Brain pericyte (primary cell): ENCODE measurements around the gene SP4.

Experiments
- DNase-seq: peaks from one replicate; pipeline ENCODE4 v3.0.0-alpha.2; 2012; ENCODE audit warnings: low read depth, low spot score

SP4 gene

GRCh38 chr7:21443149-21443841, 15.4 kb downstream of the SP4 start:
- DNase-seq, result no peak

DNA sequence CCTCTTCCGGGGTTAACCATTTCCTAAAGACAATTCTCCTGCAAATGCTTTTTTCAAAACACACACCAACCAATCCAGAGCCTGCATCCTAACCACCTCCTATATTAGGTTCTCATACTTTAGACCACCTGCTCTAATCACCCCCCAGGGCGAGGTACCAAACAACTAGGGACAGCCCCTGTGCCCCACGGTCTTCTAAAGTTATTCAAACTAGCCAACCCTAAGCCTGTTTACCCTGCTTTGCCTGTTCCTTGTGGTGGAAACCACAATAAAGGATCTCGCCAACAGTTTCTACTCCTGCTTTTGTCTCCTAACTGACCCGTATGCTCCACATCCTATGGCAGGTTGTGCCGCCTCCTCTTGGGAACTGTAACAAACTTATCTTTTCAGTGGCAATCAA, 21.1 kb downstream of the SP4 start:
- DNase-seq, result no peak

GRCh38 chr7:21450076-21450475, 22.2 kb downstream of the SP4 start:
- DNase-seq, result no peak

GRCh38 chr7:21450941-21451340, 23.1 kb downstream of the SP4 start:
- DNase-seq, result no peak

GRCh38 chr7:21454182-21454581, 26.3 kb downstream of the SP4 start:
- DNase-seq, result no peak

DNA sequence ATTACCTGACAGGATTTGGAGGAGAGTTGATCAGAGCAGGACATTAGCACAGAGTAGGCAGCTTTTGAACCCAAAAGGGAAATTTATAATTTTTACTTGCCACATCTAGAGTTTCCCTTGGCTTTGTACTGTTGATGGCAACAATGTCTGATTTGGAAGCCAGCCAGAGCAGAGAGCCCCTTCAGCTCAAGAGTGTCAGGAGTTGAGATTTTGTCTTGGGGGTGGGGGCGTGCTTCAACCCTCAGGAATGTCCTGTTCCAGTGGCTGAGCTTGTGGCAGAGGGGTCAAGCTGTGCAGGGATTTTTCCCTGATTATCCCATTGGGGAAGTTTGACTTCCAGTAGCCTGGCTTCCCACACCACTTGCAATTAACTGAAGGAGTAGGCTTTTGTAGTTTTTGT, 27.0 kb downstream of the SP4 start:
- no peak for DNase-seq

DNA sequence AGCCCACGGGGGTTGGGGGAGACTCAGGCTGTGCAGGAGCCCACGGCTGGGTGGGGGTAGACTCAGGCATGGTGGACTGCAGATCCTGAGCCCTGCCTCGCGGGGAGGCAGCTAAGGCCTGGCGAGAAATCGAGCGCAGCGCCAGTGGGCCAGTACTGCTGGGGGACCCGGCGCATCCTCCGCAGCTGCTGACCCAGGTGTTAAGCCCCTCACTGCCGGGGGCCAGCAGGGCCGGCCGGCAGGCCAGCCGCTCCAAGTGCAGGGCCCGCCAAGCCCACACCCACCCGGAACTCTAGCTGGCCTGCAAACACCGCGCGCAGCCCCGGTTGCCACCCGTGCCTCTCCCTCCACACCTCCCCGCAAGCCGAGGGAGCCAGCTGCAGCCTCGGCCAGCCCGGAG, 33.4 kb downstream of the SP4 start:
- no peak for DNase-seq

DNA sequence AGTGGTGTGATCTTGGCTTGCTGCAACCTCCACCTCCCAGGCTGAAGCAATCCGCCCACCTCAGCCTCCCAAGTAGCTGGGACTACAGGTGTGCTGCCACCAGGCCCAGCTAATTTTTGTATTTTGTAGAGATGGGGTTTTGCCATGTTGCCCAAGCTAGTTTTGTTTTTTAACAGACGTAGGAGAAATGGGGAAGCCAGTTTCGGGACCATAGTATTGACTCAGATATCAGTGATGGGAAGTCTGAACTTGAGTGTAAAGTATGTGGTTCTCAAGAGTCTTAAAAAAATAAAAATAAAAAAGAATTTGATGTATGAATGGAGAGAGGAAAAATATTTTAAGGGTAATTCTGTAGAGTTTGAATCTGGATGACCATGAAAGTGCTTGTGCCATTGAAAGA, 34.2 kb downstream of the SP4 start:
- no peak for DNase-seq

GRCh38 chr7:21463524-21463923, 35.6 kb downstream of the SP4 start:
- DNase-seq, result no peak

DNA sequence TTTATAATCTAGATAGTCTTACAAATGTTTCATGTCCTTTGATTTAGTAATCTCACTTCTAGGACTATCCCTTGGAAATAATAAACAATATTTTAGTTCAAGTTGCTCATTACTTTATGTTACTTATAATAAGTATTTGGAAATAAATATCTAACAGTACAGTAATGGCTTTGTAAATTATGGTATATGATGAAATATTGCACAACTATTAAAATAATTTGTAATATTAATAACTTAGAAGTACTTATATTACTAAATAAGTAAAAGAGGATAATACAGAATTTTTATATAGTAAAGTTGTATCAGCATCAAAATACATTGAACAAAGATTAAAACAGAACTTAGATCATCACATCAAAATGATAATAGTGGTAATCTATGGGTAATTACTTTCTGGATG, 41.1 kb downstream of the SP4 start:
- DNase-seq, result no peak

DNA sequence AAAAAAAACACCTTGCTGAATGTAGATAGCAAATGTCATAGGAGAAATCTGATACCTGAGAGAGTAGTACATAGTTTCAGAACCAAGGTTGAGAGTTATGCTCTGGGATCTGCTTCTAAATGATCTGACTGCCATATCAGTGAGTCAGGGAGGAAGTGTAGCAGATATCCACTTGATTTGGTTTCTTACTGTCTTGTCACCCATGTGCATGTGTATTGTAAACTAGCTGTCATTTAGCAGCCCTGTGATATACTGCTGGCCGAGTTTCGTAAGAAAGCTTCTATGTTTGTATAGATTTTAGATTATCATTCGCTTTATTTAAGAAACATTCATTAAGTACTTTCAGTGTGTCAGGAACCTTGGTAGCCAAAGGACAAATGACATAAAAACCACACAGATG, 42.0 kb downstream of the SP4 start:
- no peak for DNase-seq

- DNase-seq, result no peak
Observed at GRCh38 chr7:21472029-21472428, 44.1 kb downstream of the SP4 start.

DNA sequence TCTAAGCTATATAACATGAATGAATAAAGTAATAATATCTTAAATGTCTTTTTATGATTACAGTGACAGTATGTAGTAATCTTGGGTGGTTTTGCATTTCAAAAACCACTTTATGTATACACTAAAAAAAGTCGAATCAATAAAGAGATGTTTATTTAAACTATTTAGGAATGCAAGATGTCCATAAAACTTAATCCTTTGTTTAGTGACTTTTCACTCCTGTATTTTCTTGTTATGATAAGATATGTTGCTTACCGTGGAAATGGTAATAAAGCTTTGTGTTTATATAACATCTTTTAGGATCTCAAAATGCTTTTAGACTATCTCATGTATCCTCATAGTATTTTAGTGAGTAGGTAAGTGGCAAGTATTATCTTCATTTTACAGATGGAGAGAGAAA, 48.5 kb downstream of the SP4 start:
- DNase-seq, result no peak

DNA sequence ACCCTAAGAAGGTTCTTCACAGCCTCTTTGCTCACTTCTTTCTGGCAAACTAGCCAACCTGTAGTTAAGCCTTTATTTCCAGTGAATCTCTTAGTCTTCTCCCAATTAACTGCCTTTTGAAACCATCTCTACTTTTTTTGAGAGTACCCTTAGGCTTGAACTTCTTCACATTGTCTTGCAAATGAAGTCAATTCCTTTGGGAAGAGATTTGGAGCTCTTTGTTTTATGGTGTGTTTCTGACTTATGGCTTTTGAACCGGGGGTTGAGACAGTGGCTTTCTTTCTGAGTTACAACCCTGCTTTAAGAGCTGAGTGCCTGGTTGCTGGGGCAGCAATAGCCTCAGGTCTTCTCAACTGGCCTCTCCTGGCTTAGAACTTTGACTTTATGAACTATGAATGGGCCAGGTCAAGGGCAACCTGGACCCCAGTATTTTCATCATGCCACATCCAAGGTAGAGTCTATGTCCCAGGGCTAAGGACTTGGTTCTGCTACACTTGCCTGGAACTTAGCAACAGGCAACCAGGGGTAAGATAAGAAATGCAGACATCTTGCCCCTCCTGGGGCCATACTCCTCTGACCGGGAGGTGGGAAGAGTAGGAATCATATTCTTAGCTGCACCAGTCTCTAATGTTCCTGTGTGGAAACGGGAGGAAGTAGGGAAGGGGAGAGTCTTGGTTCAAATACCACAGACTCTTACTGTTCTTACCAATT, 53.0 kb downstream of the SP4 start:
- DNase-seq, result no peak

- no peak for DNase-seq
Observed at GRCh38 chr7:21486511-21486910, 58.6 kb downstream of the SP4 start.

DNA sequence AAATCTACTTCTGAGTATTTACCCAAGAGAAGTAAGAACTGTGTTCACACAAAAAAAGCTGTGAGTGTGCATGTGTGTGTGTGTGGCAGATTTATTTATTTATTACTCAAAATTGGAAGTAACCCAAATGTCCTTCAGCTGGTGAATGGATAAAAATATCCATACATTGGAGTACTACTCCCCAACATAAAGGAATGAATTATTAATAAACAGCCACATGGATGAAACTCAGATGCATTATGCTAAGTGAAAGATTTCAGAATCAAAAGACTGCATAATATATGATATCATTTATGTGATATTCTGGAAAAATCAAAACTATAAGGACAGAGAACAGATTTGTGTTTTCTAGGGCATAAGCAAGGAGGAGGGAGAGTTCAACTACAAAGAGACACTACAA, 67.8 kb downstream of the SP4 start:
- no peak for DNase-seq

- DNase-seq, result no peak
Observed at GRCh38 chr7:21497072-21497471, 69.2 kb downstream of the SP4 start.

- DNase-seq, result peak; percentile 18
Observed at GRCh38 chr7:21500117-21500832, 72.4 kb downstream of the SP4 start.

DNA sequence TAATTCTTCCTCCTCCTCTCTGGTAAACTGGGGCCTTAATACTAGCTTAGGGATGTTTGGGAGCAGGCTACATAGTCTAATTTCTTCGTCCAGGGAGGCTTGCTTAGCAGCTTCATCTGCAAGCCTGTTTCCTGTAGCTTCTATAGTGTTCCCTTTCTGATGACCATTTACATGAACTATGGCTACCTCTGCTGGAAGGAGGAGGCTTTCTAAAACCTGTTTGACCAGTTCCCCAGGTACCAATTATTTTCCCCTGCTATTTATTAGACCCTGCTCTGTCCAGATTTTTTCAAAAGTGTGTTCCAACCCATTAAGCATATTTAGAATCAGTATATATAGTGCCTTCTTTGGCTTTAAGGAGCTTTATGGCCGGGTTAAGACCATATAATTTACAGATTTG, 76.1 kb downstream of the SP4 start:
- no peak for DNase-seq

- DNase-seq, result no peak
Observed at GRCh38 chr7:21507627-21508343, 79.9 kb downstream of the SP4 start.

- no peak for DNase-seq
Observed at GRCh38 chr7:21508538-21508937, 80.7 kb downstream of the SP4 start.

GRCh38 chr7:21514062-21514461, 86.2 kb downstream of the SP4 start:
- no peak for DNase-seq
